ENCODE measurements around the gene OPN3. TPM values are rescaled to one million over a fixed set of nuclear protein-coding genes. Genes with fewer than 3 reads are reported as not detected.

OPN3 gene
- total RNA-seq, 3 donors from 2014 or later = 27.4 to 77.6 (median 29.0) TPM

DNA sequence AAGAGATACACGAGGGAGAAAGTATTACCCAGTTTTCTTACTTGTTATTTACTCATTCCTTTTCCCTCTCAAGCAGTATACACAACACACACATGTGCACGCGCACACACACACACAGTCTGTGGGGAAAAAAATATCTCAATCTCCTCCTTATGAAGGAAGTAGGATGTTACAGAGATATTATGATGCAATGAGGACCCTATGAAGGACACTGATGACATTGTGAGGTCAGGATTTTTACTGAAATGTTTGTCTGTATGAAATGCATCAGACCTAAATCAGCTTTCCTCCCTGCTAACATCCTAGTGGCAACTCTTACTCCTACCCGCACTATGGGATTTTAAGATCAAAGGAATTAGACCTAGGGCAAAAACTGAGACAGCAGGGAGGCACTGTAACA lies 11.8 kb upstream of the OPN3 start, which contains the start of gene WDR64:
Gene WDR64 (plus strand): TSS at position 270 of the 400 bp plus-strand sequence. CDS start 204 bp downstream, outside the sequence.
- Histone ChIP-seq H3K9me3 (no peaks in the 10 kb centered on the region), H3K4me1 (ENCODE audit: low read depth) (no peaks in the 10 kb centered on the region), H3K4me3 (no peak within 1 kb of the TSS), H3K36me3 (ENCODE audit: low read depth) (no peaks in the 10 kb centered on the region)
- ATAC-seq (no peak), DNase-seq (no peak)
- no peak for TF ChIP-seq CTCF (IDR thresholded peaks at IDR 0.05)
- intact Hi-C loops (cut with DNase I, micrococcal nuclease) = no loop called here

DNA sequence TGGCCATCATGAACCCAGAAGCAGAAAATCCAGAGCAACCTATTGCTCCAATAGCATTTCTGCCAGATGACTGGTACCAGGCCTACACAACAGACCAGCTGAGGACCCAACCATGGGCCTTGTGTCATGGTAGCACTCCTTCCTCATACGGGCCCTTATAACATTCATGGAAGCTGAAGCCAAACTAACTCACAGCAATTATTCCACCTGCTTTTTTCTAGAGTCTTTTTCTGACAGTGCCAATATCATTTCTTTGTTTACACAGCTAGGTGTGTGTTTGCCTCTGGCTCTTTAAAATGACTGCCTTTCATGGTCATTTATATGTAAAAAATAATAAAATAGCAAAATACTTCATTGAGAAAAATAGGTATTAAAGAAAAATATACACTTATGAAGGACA lies 8.0 kb upstream of the OPN3 start:
- Histone ChIP-seq H3K4me3 (no peak overlapping the region), H3K4me1 (ENCODE audit: low read depth) (no peaks in the 10 kb centered on the region), H3K9me3 (no peaks in the 10 kb centered on the region), H3K36me3 (ENCODE audit: low read depth) (no peaks in the 10 kb centered on the region)
- ATAC-seq (peak; percentile 36), DNase-seq (no peak)
- no peak for TF ChIP-seq CTCF (IDR thresholded peaks at IDR 0.05)
- intact Hi-C loops (cut with DNase I, micrococcal nuclease) = no loop called here

- no peak for DNase-seq
- intact Hi-C loops (cut with DNase I, micrococcal nuclease) = no loop called here
- no peaks in the 10 kb centered on the region for H3K36me3 ChIP-seq (ENCODE audit: low read depth)
- ATAC-seq = no peak
- H3K4me1 ChIP-seq (ENCODE audit: low read depth) = no peaks in the 10 kb centered on the region
- H3K9me3 ChIP-seq = no peaks in the 10 kb centered on the region
- H3K4me3 ChIP-seq = no peak overlapping the region
- TF ChIP-seq CTCF (IDR thresholded peaks at IDR 0.05) = no peak
These were observed 7.5 kb upstream of the OPN3 start for GRCh38 chr1:241647658-241648057.

DNA sequence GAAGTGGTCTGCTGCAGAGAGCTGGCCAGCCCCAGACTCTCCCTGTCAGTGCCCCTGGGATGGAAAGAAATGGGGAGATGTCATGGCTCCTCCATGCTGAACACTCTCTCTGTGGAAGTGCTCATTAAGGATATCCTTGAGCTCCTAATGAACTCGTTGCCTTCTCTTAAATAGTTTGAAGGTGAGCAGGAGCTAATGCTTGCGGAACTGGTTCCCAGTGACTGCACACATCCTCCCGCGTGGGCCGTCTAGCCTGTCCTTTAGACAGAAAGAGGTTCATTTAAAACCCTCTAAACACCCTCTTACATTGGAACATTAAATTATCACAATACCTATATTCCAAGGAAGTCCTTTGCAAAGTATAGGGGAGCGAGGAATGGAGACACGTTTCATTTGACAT lies 6.0 kb upstream of the OPN3 start:
- intact Hi-C loops (cut with DNase I, micrococcal nuclease) = no loop called here
- TF ChIP-seq CTCF (IDR thresholded peaks at IDR 0.05) = no peak
- no peak for ATAC-seq
- Histone ChIP-seq H3K36me3 (ENCODE audit: low read depth) (no peaks in the 10 kb centered on the region), H3K9me3 (no peaks in the 10 kb centered on the region), H3K4me3 (no peak overlapping the region), H3K4me1 (ENCODE audit: low read depth) (no peaks in the 10 kb centered on the region)
- no peak for DNase-seq

DNA sequence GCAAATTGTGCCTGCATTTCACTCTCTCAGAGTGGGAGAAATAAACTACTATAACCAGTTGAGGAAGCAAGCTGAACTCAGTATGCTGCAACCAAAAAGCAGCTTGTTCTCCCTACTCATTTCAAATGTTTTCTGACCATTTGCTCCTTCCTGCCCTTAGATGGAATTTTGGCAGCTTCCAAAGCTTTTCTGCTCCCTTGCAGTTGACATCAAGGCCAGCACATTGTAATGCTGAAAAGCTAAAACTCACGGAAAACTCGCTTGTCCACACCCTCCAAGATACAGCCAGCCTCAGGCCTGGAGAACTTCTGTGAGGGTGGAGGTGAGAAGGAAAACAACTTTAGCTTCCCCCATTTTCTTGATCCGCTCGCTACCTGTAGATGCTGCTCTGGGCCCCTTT lies 5.0 kb upstream of the OPN3 start:
- peaks cover 3% of the 10 kb centered on the region for H3K4me1 ChIP-seq (ENCODE audit: low read depth)
- intact Hi-C loops (cut with DNase I, micrococcal nuclease) = no loop called here
- TF ChIP-seq CTCF (IDR thresholded peaks at IDR 0.05) = no peak
- DNase-seq (no peak), ATAC-seq (no peak)
- no peaks in the 10 kb centered on the region for H3K9me3 ChIP-seq
- no peak overlapping the region for H3K4me3 ChIP-seq
- no peaks in the 10 kb centered on the region for H3K36me3 ChIP-seq (ENCODE audit: low read depth)

- no peak for ATAC-seq
- H3K4me1 ChIP-seq (ENCODE audit: low read depth) = peaks cover 3% of the 10 kb centered on the region
- H3K9me3 ChIP-seq = no peaks in the 10 kb centered on the region
- no peaks in the 10 kb centered on the region for H3K36me3 ChIP-seq (ENCODE audit: low read depth)
- DNase-seq = no peak
- H3K4me3 ChIP-seq = no peak overlapping the region
- intact Hi-C loops (cut with DNase I, micrococcal nuclease) = no loop called here
- TF ChIP-seq CTCF (IDR thresholded peaks at IDR 0.05) = no peak
These were observed 4.1 kb upstream of the OPN3 start for GRCh38 chr1:241644259-241644658.

Measured in mucosa of descending colon (tissue), 3 donors.